A549 (cell line): ENCODE measurements around the gene NIM1K. TPM values are rescaled to one million over a fixed set of nuclear protein-coding genes. Genes with fewer than 3 reads are reported as not detected.
"Not testable (repeated sequence)": the region's sequence is repeated elsewhere in the genome, so short reads cannot be mapped to it uniquely, and the experiment has no call there.

ENCODE experiments used
- ATAC-seq, 2 experiments: fragments of 200-7000 bp in 1 of 2; fragments of >200 bp in 1 of 2; cut with Nextera tagmentation in 1 of 2; cut with Tn5 transposase in 1 of 2; 3 replicates each; pipeline versions ENCODE4 v1.8.0 to v1.9.1; 2018 to 2020; ENCODE audit warnings: mild to moderate bottlenecking in 1 of 2, moderate library complexity in 1 of 2
- CTCF ChIA-PET: fragments of 300-600 bp; sonication (Branson Sonifier 250); formaldehyde crosslinking; extraction: SDS; loops from one replicate; lab custom pipeline; 2021; ENCODE audit warnings: antibody characterized with exemption, inconsistent platforms; lab: Yijun Ruan, JAX
- POLR2A ChIA-PET: fragments of 350-600 bp; formaldehyde crosslinking; extraction: SDS; loops from one replicate; lab custom pipeline; 2021; ENCODE audit warnings: antibody characterized with exemption, inconsistent platforms; lab: Yijun Ruan, JAX
- DNase-seq, 2 experiments: peaks; one replicate each; pipeline versions ENCODE4 v3.0.0 to v3.0.0-alpha.2; 2011 to 2016; ENCODE audit warnings: low read depth in 1 of 2, low spot score in 1 of 2
- FAIRE-seq: peaks from 2 replicates; lab custom pipeline; 2011; peaks lifted over from hg19 to GRCh38; lab: Jason Lieb, UNC
- H3K27ac ChIP-seq, 2 experiments: fragments of >200 bp; sonication (Bioruptor Twin); formaldehyde crosslinking; 3 replicates each; pipeline ENCODE4 v1.5.1; 2016 to 2017
- H3K4me1 ChIP-seq: fragments of >200 bp; sonication (Bioruptor Twin); formaldehyde crosslinking; 3 replicates; pipeline ENCODE4 v1.6.1; 2016
- H3K4me2 ChIP-seq: fragments of >200 bp; sonication (Bioruptor Twin); formaldehyde crosslinking; 3 replicates; pipeline ENCODE4 v1.6.1; 2016
- H3K4me3 ChIP-seq: fragments of >200 bp; sonication (Bioruptor Twin); formaldehyde crosslinking; 3 replicates; pipeline ENCODE4 v1.5.1; 2016
- H3K9me3 ChIP-seq: fragments of >200 bp; sonication (Bioruptor Twin); formaldehyde crosslinking; 3 replicates; pipeline ENCODE4 v1.6.1; 2016
- BCL3 ChIP-seq: fragments of >200 bp; sonication (Bioruptor Twin); formaldehyde crosslinking; IDR thresholded peaks from 3 replicates; pipeline ENCODE4 v1.6.1; 2016
- CEBPB ChIP-seq, 2 experiments: fragments of >200 bp in 1 of 2; sonication (Bioruptor Twin) in 1 of 2; formaldehyde crosslinking in 1 of 2; IDR thresholded peaks; 2 replicates each; pipeline ENCODE4 v1.6.1; 2012 to 2016
- FOSL2 ChIP-seq, 2 experiments: fragments of 450-650 bp in 1 of 2; fragments of >200 bp in 1 of 2; sonication (Bioruptor Twin) in 1 of 2; formaldehyde crosslinking; IDR thresholded peaks; 2 replicates each; pipeline versions ENCODE4 v1.5.0 to v1.6.1; 2016 to 2020; ENCODE audit warnings: mild to moderate bottlenecking in 1 of 2, moderate library complexity in 1 of 2
- GATA3 ChIP-seq: IDR thresholded peaks from 2 replicates; pipeline ENCODE4 v1.6.1; 2012; ENCODE audit warnings: borderline replicate concordance
- HOXB5 ChIP-seq: fragments of 250-450 bp; sonication (Bioruptor Pico); IDR thresholded peaks from 2 replicates; pipeline ENCODE4 v1.5.0; 2020; ENCODE audit warnings: mild to moderate bottlenecking, moderate library complexity
- JUN ChIP-seq, 2 experiments: fragments of >200 bp; sonication (Bioruptor Twin); formaldehyde crosslinking; IDR thresholded peaks; 2 replicates in 1 of 2; 3 replicates in 1 of 2; pipeline ENCODE4 v1.6.1; 2016 to 2017
- MAZ ChIP-seq: fragments of 150-350 bp; IDR thresholded peaks from 2 replicates; pipeline ENCODE4 v1.6.1; 2014; ENCODE audit warnings: antibody characterized with exemption, low read depth, low read length, borderline replicate concordance
- NPAS2 ChIP-seq: fragments of 250-450 bp; sonication (Bioruptor Pico); IDR thresholded peaks from 2 replicates; pipeline ENCODE4 v1.8.0; 2022; ENCODE audit warnings: mild to moderate bottlenecking, moderate library complexity, borderline replicate concordance
- NR3C1 ChIP-seq: fragments of >200 bp; sonication (Bioruptor Twin); formaldehyde crosslinking; IDR thresholded peaks from 3 replicates; pipeline ENCODE4 v1.6.1; 2017
- RAD21 ChIP-seq, 2 experiments: fragments of >200 bp in 1 of 2; sonication (Bioruptor Twin) in 1 of 2; formaldehyde crosslinking in 1 of 2; IDR thresholded peaks in 1 of 2; conservative IDR thresholded peaks in 1 of 2; 2 replicates in 1 of 2; 3 replicates in 1 of 2; pipeline ENCODE4 v1.6.1; 2012 to 2018; ENCODE audit warnings: inconsistent platforms in 1 of 2
- RARB ChIP-seq: fragments of 250-450 bp; sonication (Bioruptor Pico); IDR thresholded peaks from 2 replicates; pipeline ENCODE4 v1.8.0; 2021; ENCODE audit warnings: mild to moderate bottlenecking, moderate library complexity
- RCOR1 ChIP-seq: fragments of 150-350 bp; IDR thresholded peaks from 2 replicates; pipeline ENCODE4 v1.6.1; 2014; ENCODE audit warnings: antibody characterized with exemption, low read length, low read depth
- RFX5 ChIP-seq: fragments of 450-650 bp; IDR thresholded peaks from 2 replicates; pipeline ENCODE4 v1.7.1; 2014; ENCODE audit warnings: antibody characterized with exemption, mild to moderate bottlenecking, moderate library complexity
- RNF2 ChIP-seq: fragments of 200-600 bp; sonication (generic); IDR thresholded peaks from 2 replicates; pipeline ENCODE4 v1.6.1; 2016; ENCODE audit warnings: low read depth, mild to moderate bottlenecking, antibody characterized with exemption, moderate library complexity, borderline replicate concordance
- ZC3H11A ChIP-seq: fragments of 450-650 bp; IDR thresholded peaks from 2 replicates; pipeline ENCODE4 v1.6.1; 2014; ENCODE audit warnings: antibody characterized with exemption, mild to moderate bottlenecking
- ZFP36 ChIP-seq: fragments of 450-650 bp; IDR thresholded peaks from 2 replicates; pipeline ENCODE4 v1.6.1; 2014; ENCODE audit warnings: borderline replicate concordance; ENCODE audit not compliant: partially characterized antibody
- WGBS: methylation state at CpG from one replicate; pipeline ENCODE4 v1.1.6; 2017; ENCODE audit errors: missing lambda C conversion rate; 5-methylcytosine and 5-hydroxymethylcytosine counted together
- polyA plus RNA-seq, 4 experiments: library from polyadenylated mRNA; depleted of rRNA in 3 of 4; stranded (reverse); fragments of >200 nt; fragmentation: RNase III in 1 of 4; extraction: RNeasy Plus Mini Kit Qiagen cat#74134 plus additional on column Dnase treatment in 1 of 4; gene quantifications; 2 replicates in 3 of 4; 3 replicates in 1 of 4; pipeline ENCODE4 v1.2.3, GENCODE V29; 2011 to 2017
- TF ChIP-seq, protein P1 (sequence below): fragments of 150-350 bp; IDR thresholded peaks from 2 replicates; pipeline ENCODE4 v1.6.1; 2014; ENCODE audit warnings: low read depth, mild to moderate bottlenecking, low read length
- TF ChIP-seq, protein P2 (sequence below): fragments of 250-450 bp; sonication (Bioruptor Pico); IDR thresholded peaks from 2 replicates; pipeline ENCODE4 v1.5.0; 2020; ENCODE audit warnings: low read depth, mild to moderate bottlenecking, moderate library complexity
- TF ChIP-seq, protein P3 (sequence below): fragments of >200 bp; sonication (Bioruptor Twin); formaldehyde crosslinking; IDR thresholded peaks from 2 replicates; pipeline ENCODE4 v1.6.1; 2016
- TF ChIP-seq, protein P4 (sequence below): IDR thresholded peaks from 2 replicates; pipeline ENCODE4 v1.6.1; 2012; ENCODE audit warnings: low read depth, borderline replicate concordance

NIM1K gene
- polyA plus RNA-seq, 2 of the 4 experiments (the other 2 are of a cell fraction): 0.06 to 0.23 TPM

DNA sequence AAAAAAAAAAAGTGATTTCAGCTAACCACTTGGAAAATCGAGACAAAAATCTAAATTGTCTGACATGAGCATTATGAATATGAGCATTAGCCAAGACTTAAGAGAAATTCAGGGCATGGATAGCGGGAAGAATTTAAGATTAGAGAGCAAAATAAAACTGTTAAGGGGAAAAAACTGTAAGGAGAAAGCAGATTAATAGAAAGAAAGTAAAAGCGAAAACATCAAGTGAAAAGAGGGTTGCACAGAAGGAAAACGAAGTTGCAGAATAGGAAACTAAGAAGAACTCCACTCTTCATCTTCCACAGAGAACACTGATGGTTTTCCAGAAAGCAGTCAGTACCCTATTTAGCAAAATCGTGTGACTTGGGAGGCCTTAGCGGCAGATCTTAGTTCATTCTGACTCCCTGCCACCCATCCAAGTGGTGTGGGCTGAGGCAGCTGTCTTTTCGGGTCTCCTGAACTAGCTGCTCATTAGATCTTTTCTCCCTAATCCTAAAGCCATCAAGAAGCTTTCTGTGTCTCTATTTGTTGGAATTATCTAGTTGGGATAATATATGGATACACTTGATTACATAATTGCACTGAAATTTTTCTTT, 3.7 kb downstream of the NIM1K start:
- 71% methylated on average over 7 of the region's 7 CpGs for WGBS
- no peak for FAIRE-seq
- CTCF ChIA-PET: interaction anchor here (1.0 to 2.1 kb wide), 3 partner anchors 90 to 194 kb away, joined by 3 to 7 read pairs (median 6); no protein-coding TSS in a partner anchor
- no peak for ATAC-seq
- Histone ChIP-seq H3K4me1 (peaks cover 6% of the 10 kb centered on the region), H3K27ac (no peak overlapping the region), H3K4me3 (no peak overlapping the region), H3K9me3 (no peaks in the 10 kb centered on the region), H3K4me2 (no peak overlapping the region)
- DNase-seq: no peak
- POLR2A ChIA-PET: no interaction called here
- TF ChIP-seq NPAS2 (CRISPR knock-in tag) (no peak), GATA3 (no peak), ZFP36 (no peak)
- TF ChIP-seq, protein P1, sequence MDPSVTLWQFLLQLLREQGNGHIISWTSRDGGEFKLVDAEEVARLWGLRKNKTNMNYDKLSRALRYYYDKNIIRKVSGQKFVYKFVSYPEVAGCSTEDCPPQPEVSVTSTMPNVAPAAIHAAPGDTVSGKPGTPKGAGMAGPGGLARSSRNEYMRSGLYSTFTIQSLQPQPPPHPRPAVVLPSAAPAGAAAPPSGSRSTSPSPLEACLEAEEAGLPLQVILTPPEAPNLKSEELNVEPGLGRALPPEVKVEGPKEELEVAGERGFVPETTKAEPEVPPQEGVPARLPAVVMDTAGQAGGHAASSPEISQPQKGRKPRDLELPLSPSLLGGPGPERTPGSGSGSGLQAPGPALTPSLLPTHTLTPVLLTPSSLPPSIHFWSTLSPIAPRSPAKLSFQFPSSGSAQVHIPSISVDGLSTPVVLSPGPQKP: no peak

DNA sequence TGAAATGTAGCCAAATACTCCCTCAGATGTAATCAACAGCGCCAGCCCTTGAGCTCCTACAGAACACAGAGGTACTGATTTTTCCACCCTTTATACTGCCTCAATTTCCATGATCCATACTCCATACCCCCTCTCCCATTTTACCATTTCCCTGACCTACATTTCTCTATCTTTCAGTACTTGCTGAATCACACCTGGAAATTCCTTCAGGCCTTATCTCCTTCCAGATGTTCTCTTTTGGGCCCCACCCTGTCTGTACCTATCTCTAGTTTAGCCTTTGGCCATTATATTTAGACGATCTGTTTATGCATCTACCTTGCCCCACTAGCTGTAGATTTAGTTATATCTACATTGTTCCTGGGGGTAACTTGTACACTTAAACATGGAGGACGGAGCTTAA, 5.5 kb downstream of the NIM1K start:
- CTCF ChIA-PET: interaction anchor here (1.9 to 2.1 kb wide), 2 partner anchors 91 to 192 kb away, joined by 6 to 7 read pairs; no protein-coding TSS in a partner anchor
- 60% methylated on average over 3 of the region's 3 CpGs for WGBS
- no peak for DNase-seq
- Histone ChIP-seq H3K4me2 (no peak overlapping the region), H3K27ac (no peak overlapping the region), H3K4me1 (peaks cover 6% of the 10 kb centered on the region), H3K4me3 (no peak overlapping the region), H3K9me3 (no peaks in the 10 kb centered on the region)
- TF ChIP-seq JUN (IDR thresholded peaks at IDR 0.05): no peak
- no peak for TF ChIP-seq RAD21 (conservative IDR thresholded peaks at IDR 0.05 in 1 of 2, IDR thresholded peaks at IDR 0.05 in 1 of 2)
- TF ChIP-seq RNF2: no peak
- TF ChIP-seq MAZ: no peak
- no peak for TF ChIP-seq FOSL2 (IDR thresholded peaks at IDR 0.05)
- TF ChIP-seq FOSL2 (CRISPR knock-in tag; IDR thresholded peaks at IDR 0.05): no peak
- no peak for TF ChIP-seq RARB
- no peak for TF ChIP-seq ZC3H11A
- no peak for TF ChIP-seq BCL3
- no peak for TF ChIP-seq NPAS2 (CRISPR knock-in tag)
- TF ChIP-seq, all 56 proteins: peak for 0
- POLR2A ChIA-PET: no interaction called here
- ATAC-seq (no peak), FAIRE-seq (no peak)

- DNase-seq, POLR2A ChIA-PET, ATAC-seq, H3K4me3 ChIP-seq, H3K4me1 ChIP-seq, H3K9me3 ChIP-seq, FAIRE-seq, H3K27ac ChIP-seq, H3K4me2 ChIP-seq: not testable (repeated sequence)
- CTCF ChIA-PET: interaction anchor here (0.6 to 0.8 kb wide), 2 partner anchors 105 to 261 kb away, joined by 3 read pairs; no protein-coding TSS in a partner anchor
- WGBS: 87% methylated on average over 5 of the region's 5 CpGs
These were observed 9.4 kb downstream of the NIM1K start for GRCh38 chr5:43201442-43201841.

GRCh38 chr5:43202380-43202779, 10.4 kb downstream of the NIM1K start:
- H3K4me3 ChIP-seq: no peak overlapping the region
- POLR2A ChIA-PET: no interaction called here
- ATAC-seq: no peak
- H3K9me3 ChIP-seq: no peaks in the 10 kb centered on the region
- H3K4me2 ChIP-seq: no peak overlapping the region
- WGBS: 68% methylated on average over 5 of the region's 5 CpGs
- H3K27ac ChIP-seq: no peak overlapping the region
- CTCF ChIA-PET: interaction anchor here (0.7 to 1.1 kb wide), 2 partner anchors 281 to 1573 kb away, joined by 3 to 4 read pairs; partner anchors contain the start of gene TMEM267
- FAIRE-seq: no peak
- DNase-seq: no peak
- no peak for TF ChIP-seq FOSL2 (IDR thresholded peaks at IDR 0.05)
- no peak for TF ChIP-seq FOSL2 (CRISPR knock-in tag; IDR thresholded peaks at IDR 0.05)
- no peak for TF ChIP-seq RAD21 (conservative IDR thresholded peaks at IDR 0.05 in 1 of 2, IDR thresholded peaks at IDR 0.05 in 1 of 2)
- no peak for TF ChIP-seq RCOR1
- TF ChIP-seq, protein P2, sequence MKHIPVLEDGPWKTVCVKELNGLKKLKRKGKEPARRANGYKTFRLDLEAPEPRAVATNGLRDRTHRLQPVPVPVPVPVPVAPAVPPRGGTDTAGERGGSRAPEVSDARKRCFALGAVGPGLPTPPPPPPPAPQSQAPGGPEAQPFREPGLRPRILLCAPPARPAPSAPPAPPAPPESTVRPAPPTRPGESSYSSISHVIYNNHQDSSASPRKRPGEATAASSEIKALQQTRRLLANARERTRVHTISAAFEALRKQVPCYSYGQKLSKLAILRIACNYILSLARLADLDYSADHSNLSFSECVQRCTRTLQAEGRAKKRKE: no peak
- no peak for TF ChIP-seq RFX5
- TF ChIP-seq NR3C1: no peak
- TF ChIP-seq, protein P3, sequence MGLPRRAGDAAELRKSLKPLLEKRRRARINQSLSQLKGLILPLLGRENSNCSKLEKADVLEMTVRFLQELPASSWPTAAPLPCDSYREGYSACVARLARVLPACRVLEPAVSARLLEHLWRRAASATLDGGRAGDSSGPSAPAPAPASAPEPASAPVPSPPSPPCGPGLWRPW: no peak
- no peak for TF ChIP-seq CEBPB (IDR thresholded peaks at IDR 0.05)
- TF ChIP-seq RNF2: no peak
- no peak for TF ChIP-seq HOXB5 (CRISPR knock-in tag)
- TF ChIP-seq, protein P4, sequence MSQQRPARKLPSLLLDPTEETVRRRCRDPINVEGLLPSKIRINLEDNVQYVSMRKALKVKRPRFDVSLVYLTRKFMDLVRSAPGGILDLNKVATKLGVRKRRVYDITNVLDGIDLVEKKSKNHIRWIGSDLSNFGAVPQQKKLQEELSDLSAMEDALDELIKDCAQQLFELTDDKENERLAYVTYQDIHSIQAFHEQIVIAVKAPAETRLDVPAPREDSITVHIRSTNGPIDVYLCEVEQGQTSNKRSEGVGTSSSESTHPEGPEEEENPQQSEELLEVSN: no peak
- TF ChIP-seq, all 56 proteins: peak for 0
- H3K4me1 ChIP-seq: no peaks in the 10 kb centered on the region
